Fibroblast of mammary gland (primary cell): ENCODE data around the gene GDPD5.

Experiments
- DNase-seq: peaks from one replicate; pipeline ENCODE4 v3.0.0-alpha.2; 2010; ENCODE audit warnings: low read depth
- H3K4me3 ChIP-seq: 2 replicates; pipeline ENCODE4 v1.5.1; 2011; ENCODE audit warnings: low read depth, mild to moderate bottlenecking, low read length, moderate library complexity; ENCODE audit not compliant: control insufficient read depth
- CTCF ChIP-seq: conservative IDR thresholded peaks from 2 replicates; pipeline ENCODE4 v1.5.1; 2011; ENCODE audit warnings: low read depth, low read length, inconsistent platforms; ENCODE audit not compliant: control insufficient read depth, insufficient read depth

The GDPD5 gene

GRCh38 chr11:75449271-75449670, 76.5 kb downstream of the GDPD5 start:
- no peak for TF ChIP-seq CTCF
- no peak overlapping the region for H3K4me3 ChIP-seq
- no peak for DNase-seq

DNA sequence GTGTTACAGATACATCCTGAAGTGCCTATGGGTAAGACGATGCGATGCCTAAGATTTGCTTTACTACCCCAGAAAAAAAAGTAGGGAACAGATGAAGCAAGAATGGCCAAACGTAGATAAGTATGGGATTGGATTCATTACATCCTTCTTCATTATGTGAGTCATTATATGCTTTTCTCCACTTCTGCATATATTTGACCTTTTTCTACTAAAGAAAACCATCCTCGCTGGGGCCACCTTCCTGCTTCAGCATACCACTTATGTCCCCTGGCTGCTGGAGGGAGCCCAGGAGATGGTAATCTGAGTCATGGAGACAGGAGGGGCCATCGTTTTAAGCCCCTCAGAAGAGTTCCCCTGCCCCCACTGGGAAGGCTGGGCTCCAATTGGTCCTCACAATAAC, 78.3 kb downstream of the GDPD5 start:
- TF ChIP-seq CTCF: no peak
- DNase-seq: no peak
- no peak overlapping the region for H3K4me3 ChIP-seq

DNA sequence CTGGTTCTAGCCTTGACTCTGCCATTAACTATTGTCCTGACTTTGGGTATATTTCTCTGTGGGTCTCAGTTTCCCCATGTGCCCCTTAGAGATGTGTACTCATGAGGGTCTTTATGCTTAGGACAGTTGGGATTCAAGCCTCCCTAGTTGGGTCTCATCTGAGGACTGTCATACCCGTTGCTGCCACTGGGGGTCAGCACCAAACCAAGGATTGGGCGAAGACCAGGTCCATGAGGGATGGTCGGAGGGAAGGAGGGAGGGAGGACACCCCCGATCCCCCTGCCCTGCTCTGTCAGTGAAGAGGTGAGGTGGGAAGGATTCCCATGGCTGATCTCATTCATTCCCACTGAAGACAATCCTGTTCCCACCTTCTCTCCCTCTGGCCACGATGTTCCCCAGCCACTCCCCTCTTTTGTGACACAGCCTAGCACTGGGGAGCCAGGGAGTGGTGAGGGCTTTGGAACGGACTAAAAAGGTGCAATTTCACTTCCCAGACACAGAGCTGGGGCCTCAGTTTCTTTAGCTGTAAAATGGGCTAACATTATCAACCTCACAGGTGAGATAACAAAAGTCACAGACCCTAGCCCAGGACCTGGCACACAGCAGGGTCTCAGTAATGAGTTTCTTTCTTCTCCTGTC, 80.3 kb downstream of the GDPD5 start:
- peak; percentile 43 for DNase-seq

DNA sequence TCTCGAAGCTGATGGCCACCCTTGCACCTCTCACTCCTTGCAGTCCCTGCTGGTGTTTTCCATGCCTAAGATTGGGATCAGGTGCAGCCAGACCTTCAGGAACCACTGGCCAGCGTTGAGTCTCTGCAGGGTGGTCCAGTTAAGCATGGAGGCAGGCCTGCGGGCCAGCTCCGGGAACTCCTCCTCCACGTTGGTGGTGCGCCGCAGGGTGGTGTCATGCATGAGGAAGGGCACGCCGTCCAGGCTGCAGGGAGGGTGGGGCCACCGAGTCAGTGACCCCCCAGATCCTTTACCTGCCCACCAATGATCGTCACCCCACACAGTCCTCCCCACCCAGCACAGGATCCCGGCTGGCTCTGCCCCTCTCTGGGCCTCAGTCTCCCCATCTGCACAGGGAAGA, 82.7 kb downstream of the GDPD5 start:
- H3K4me3 ChIP-seq: no peak overlapping the region
- DNase-seq: no peak
- no peak for TF ChIP-seq CTCF

More for the DNA sequence above, 80.3 kb downstream of the GDPD5 start:
- no peak overlapping the region for H3K4me3 ChIP-seq
- TF ChIP-seq CTCF: peak; percentile 95

DNA sequence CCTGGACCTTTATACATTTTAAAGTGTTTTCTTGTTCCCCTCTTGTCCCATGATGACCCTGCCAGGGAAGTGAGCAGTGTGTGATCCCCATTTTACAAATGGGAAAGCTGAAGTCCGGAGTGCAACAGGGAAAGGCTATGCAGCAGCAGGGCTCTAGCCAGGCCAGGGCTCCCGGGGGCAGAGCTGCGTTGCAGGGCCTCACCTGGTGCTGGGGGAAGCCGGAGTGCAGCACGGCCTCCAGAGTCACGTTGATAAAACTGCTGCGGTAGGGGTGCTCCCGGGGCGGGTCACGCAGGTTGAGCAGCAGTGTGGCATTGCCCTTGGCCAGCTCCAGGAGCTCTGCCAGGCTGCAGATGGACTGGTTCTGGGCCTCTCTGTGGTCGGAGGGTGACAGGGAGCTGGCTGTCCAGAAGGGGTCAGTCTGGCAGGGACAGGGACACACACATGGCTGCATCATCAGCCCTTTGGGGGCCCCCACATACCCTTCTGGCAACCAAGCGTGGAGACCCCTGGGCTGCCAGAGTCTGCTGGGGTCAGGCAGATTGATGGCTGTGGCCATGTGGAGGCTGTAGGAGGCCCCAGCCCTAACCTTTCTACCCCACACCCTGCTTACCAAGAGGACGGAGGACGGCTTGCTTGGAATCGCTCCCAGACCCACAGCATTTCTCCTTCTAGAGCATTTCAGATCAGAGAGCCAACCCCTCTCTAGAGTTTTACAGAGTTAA, 83.4 kb downstream of the GDPD5 start:
- TF ChIP-seq CTCF: no peak
- DNase-seq: no peak
- H3K4me3 ChIP-seq: no peak overlapping the region

DNA sequence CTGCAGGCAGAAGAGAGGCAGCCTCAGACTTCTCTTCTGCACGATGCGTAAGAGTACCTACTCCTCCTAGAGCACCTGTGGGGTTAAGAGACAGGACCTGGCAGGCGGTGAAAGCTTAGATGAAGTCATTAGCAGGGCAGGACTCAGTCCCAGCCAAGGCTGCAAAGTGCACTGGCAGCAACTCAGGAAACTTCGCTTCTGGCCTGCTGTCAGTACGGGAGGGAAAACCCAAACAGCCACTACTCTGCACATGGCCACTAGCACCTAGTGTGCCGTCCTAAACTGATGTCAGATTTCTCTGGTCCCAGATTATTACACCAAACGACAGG, 84.0 kb downstream of the GDPD5 start:
- DNase-seq: no peak
- TF ChIP-seq CTCF: no peak

More for the DNA sequence above, 84.0 kb downstream of the GDPD5 start:
- no peak overlapping the region for H3K4me3 ChIP-seq
